ENCODE results near the gene PER3.

DNA sequence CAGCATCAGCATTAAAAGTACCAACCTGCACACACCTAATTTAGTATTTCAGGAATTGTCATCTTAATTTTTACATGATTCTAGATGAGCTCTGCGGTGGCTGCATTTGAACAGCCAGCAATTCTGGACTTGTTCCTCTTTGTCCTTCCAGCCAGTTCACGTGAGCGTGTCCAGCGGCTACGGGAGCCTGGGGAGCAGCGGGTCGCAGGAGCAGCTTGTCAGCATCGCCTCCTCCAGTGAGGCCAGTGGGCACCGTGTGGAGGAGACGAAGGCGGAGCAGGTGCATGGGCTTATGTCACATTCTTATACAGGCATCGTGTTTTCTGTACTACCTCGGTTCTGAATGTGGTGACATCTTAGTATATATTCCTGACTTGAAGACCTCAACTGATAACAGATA lies 25.7 kb downstream of the PER3 start:
- TF ChIP-seq, protein P1, sequence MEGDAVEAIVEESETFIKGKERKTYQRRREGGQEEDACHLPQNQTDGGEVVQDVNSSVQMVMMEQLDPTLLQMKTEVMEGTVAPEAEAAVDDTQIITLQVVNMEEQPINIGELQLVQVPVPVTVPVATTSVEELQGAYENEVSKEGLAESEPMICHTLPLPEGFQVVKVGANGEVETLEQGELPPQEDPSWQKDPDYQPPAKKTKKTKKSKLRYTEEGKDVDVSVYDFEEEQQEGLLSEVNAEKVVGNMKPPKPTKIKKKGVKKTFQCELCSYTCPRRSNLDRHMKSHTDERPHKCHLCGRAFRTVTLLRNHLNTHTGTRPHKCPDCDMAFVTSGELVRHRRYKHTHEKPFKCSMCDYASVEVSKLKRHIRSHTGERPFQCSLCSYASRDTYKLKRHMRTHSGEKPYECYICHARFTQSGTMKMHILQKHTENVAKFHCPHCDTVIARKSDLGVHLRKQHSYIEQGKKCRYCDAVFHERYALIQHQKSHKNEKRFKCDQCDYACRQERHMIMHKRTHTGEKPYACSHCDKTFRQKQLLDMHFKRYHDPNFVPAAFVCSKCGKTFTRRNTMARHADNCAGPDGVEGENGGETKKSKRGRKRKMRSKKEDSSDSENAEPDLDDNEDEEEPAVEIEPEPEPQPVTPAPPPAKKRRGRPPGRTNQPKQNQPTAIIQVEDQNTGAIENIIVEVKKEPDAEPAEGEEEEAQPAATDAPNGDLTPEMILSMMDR (IDR thresholded peaks at IDR 0.05; ENCODE audit: poor library complexity, severe bottlenecking), result no peak
- no peak for TF ChIP-seq EP300 (conservative IDR thresholded peaks at IDR 0.05; ENCODE audit: poor library complexity, severe bottlenecking)
- no peak for TF ChIP-seq EZH2 (IDR thresholded peaks at IDR 0.05; ENCODE audit: borderline replicate concordance, insufficient read depth, low read length, poor library complexity, severe bottlenecking)
- TF ChIP-seq TAF1 (IDR thresholded peaks at IDR 0.05; ENCODE audit: low read depth), result no peak
- TF ChIP-seq RAD21 (conservative IDR thresholded peaks at IDR 0.05), result no peak
- no peak for TF ChIP-seq MXI1 (conservative IDR thresholded peaks at IDR 0.05; ENCODE audit: poor library complexity, severe bottlenecking)
- TF ChIP-seq POLR2AphosphoS5 (IDR thresholded peaks at IDR 0.05), result no peak
- TF ChIP-seq, protein P2, sequence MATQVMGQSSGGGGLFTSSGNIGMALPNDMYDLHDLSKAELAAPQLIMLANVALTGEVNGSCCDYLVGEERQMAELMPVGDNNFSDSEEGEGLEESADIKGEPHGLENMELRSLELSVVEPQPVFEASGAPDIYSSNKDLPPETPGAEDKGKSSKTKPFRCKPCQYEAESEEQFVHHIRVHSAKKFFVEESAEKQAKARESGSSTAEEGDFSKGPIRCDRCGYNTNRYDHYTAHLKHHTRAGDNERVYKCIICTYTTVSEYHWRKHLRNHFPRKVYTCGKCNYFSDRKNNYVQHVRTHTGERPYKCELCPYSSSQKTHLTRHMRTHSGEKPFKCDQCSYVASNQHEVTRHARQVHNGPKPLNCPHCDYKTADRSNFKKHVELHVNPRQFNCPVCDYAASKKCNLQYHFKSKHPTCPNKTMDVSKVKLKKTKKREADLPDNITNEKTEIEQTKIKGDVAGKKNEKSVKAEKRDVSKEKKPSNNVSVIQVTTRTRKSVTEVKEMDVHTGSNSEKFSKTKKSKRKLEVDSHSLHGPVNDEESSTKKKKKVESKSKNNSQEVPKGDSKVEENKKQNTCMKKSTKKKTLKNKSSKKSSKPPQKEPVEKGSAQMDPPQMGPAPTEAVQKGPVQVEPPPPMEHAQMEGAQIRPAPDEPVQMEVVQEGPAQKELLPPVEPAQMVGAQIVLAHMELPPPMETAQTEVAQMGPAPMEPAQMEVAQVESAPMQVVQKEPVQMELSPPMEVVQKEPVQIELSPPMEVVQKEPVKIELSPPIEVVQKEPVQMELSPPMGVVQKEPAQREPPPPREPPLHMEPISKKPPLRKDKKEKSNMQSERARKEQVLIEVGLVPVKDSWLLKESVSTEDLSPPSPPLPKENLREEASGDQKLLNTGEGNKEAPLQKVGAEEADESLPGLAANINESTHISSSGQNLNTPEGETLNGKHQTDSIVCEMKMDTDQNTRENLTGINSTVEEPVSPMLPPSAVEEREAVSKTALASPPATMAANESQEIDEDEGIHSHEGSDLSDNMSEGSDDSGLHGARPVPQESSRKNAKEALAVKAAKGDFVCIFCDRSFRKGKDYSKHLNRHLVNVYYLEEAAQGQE (IDR thresholded peaks at IDR 0.05; ENCODE audit: borderline replicate concordance), result no peak
- no peak for TF ChIP-seq SMC3 (conservative IDR thresholded peaks at IDR 0.05; ENCODE audit: poor library complexity)

Data from neural cell (in vitro differentiated cells).